Mesothelial cell of epicardium (in vitro differentiated cells): ENCODE data around the gene REP15. TPM values are rescaled to one million over a fixed set of nuclear protein-coding genes. Genes with fewer than 3 reads are reported as not detected.
"Not testable (repeated sequence)": the region's sequence is repeated elsewhere in the genome, so short reads cannot be mapped to it uniquely, and the experiment has no call there.

ENCODE experiments used
- DNase-seq, 2 experiments: peaks; one replicate each; pipeline ENCODE4 v3.0.0; 2021; ENCODE audit warnings: low spot score in 2 of 2; ENCODE audit not compliant: unreplicated experiment in 2 of 2
- H3K27ac Mint-ChIP-seq: 2 replicates; pipeline ENCODE4 v1.8.0; 2021; ENCODE audit warnings: mixed read lengths
- H3K27me3 Mint-ChIP-seq: 2 replicates; pipeline ENCODE4 v1.8.0; 2021; ENCODE audit warnings: low read depth, mixed read lengths
- H3K36me3 Mint-ChIP-seq: 2 replicates; pipeline ENCODE4 v1.8.0; 2021; ENCODE audit warnings: mixed read lengths
- H3K4me1 Mint-ChIP-seq: 2 replicates; pipeline ENCODE4 v1.8.0; 2021; ENCODE audit warnings: mixed read lengths
- H3K4me3 Mint-ChIP-seq: 2 replicates; pipeline ENCODE4 v1.8.0; 2021; ENCODE audit warnings: mild to moderate bottlenecking, moderate library complexity, mixed read lengths
- H3K9me3 Mint-ChIP-seq: 2 replicates; pipeline ENCODE4 v1.8.0; 2021; ENCODE audit warnings: mixed read lengths
- CTCF ChIP-seq: fragments of 200-600 bp; sonication (generic); IDR thresholded peaks from one replicate; pipeline ENCODE4 v1.5.0; 2021; ENCODE audit warnings: antibody characterized with exemption; ENCODE audit not compliant: unreplicated experiment
- total RNA-seq: library from RNA; stranded (reverse); gene quantifications from 3 replicates; pipeline ENCODE4 v1.2.1, GENCODE V29; 2021

REP15 gene
- total RNA-seq, 1 donor from 2014 or later = 2.4 TPM

DNA sequence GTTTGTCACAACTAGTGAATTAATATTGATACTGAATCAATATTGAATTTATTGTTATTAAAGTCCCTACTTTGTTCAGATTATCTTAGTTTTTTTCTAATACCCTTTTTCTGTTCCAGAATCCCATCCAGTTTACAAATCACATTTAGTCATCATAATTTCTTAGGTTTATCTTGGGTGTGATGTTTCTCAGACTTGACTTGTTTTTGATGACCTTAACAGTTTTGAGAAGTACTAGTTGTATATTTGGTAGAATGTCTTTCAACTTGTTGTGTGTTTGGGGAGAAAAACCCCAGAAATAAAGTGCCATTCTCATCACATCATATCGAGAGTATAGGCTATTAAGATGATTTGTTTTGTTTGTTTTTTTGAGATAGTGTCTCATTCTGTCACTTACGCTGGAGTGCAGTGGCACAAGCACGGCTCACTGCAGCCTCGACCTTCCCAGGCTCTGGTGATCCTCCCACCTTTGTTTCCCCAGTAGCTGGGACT is 33.9 kb downstream of the REP15 start:
- Mint-ChIP-seq H3K4me1 (peaks cover 8% of the 10 kb centered on the region), H3K36me3 (peaks cover 18% of the 10 kb centered on the region), H3K4me3 (no peak overlapping the region), H3K27me3 (no peaks in the 10 kb centered on the region), H3K27ac (no peak overlapping the region), H3K9me3 (no peaks in the 10 kb centered on the region)
- no peak for TF ChIP-seq CTCF
- no peak for DNase-seq

- no peak overlapping the region for H3K27ac Mint-ChIP-seq
- peaks cover 8% of the 10 kb centered on the region for H3K4me1 Mint-ChIP-seq
- H3K27me3 Mint-ChIP-seq = no peaks in the 10 kb centered on the region
- H3K36me3 Mint-ChIP-seq = peaks cover 16% of the 10 kb centered on the region
- DNase-seq = no peak
- H3K9me3 Mint-ChIP-seq = no peaks in the 10 kb centered on the region
- TF ChIP-seq CTCF = no peak
- no peak overlapping the region for H3K4me3 Mint-ChIP-seq
These were observed 36.0 kb downstream of the REP15 start for GRCh38 chr12:27732281-27732680.

- H3K27ac Mint-ChIP-seq = no peak overlapping the region
- peak; percentile 78 for TF ChIP-seq CTCF
- peaks cover 20% of the 10 kb centered on the region for H3K36me3 Mint-ChIP-seq
- H3K27me3 Mint-ChIP-seq = no peaks in the 10 kb centered on the region
- H3K4me1 Mint-ChIP-seq = peaks cover 8% of the 10 kb centered on the region
- H3K4me3 Mint-ChIP-seq = no peak overlapping the region
- DNase-seq = peak in 1 of 2 experiments; percentile 42
- H3K9me3 Mint-ChIP-seq = no peaks in the 10 kb centered on the region
These were observed 36.9 kb downstream of the REP15 start for GRCh38 chr12:27733052-27733656.

DNA sequence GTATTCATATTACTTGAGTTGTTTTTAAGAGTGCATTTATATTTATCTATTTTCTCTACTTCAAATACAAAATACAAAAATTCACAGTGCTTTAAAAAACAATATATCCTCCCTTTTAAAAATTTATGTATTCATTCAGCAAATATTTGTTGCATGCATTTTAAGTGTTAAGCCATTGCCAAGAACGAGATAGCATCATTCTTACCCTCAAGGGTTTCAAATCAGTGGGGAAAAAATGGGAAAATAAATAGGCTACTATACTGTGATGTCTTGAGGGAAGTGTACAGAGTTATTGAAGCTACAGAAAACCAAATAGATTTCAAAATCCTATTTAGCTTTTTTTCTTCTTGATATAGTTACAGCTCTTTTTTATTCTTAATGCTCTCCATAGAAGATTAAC is 37.5 kb downstream of the REP15 start:
- H3K27me3 Mint-ChIP-seq = no peaks in the 10 kb centered on the region
- no peak overlapping the region for H3K27ac Mint-ChIP-seq
- H3K9me3 Mint-ChIP-seq = no peaks in the 10 kb centered on the region
- DNase-seq = no peak
- H3K4me1 Mint-ChIP-seq = peaks cover 2% of the 10 kb centered on the region
- peaks cover 20% of the 10 kb centered on the region for H3K36me3 Mint-ChIP-seq
- no peak for TF ChIP-seq CTCF
- H3K4me3 Mint-ChIP-seq = no peak overlapping the region

DNA sequence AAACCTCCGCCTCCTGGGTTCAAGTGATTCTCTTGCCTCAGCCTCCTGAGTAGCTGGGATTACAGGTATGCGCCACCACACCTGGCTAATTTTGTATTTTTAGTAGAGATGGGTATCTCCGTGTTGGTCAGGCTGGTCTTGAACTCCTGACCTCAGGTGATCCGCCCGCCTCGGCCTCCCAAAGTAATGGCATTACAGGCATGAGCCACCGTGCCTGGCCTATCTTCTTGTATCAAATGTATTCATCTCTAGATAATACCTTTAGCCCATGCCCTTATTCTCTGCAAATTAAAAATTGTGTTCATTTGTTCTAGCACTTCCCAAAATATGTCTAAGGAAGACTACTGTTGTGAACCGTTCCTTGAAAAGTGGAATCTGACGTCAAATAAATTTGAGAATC is 38.1 kb downstream of the REP15 start:
- H3K36me3 Mint-ChIP-seq = peaks cover 20% of the 10 kb centered on the region
- not testable (repeated sequence) for H3K4me3 Mint-ChIP-seq, H3K27me3 Mint-ChIP-seq, H3K4me1 Mint-ChIP-seq, H3K9me3 Mint-ChIP-seq, H3K27ac Mint-ChIP-seq, DNase-seq

DNA sequence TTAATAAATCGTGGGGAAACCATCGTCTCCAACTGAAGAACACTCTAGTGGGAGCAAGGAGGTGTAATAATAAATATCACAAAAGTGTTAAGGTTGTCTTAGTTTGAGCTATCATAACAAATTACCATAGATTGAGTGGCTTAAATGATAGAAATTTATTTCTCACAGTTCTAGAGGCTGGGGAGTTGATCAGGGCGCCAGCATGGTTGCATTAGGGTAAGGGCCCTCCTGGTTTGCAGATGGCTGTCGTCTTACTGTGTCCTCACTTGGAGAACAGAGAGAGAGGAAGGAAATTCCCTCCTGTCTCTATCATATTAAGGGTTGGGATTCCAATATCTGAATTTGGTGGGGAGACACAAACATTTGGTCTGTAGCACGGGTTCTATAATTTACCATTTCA is 47.4 kb downstream of the REP15 start:
- Mint-ChIP-seq H3K27ac (no peak overlapping the region), H3K27me3 (no peaks in the 10 kb centered on the region), H3K4me3 (no peak overlapping the region), H3K4me1 (no peaks in the 10 kb centered on the region), H3K9me3 (no peaks in the 10 kb centered on the region), H3K36me3 (peaks cover 40% of the 10 kb centered on the region)
- TF ChIP-seq CTCF = no peak
- no peak for DNase-seq

DNA sequence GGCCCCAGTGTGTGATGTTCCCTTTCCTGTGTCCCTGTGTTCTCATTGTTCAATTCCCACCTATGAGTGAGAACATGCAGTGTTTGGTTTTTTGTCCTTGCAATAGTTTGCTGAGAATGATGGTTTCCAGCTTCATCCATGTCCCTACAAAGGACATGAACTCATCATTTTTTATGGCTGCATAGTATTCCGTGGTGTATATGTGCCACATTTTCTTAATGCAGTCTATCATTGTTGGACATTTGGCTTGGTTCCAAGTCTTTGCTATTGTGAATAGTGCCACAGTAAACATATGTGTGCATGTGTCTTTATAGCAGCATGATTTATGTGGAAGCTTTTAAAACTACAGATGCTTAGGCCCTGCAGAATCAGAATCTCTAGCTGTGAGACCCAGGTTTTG is 49.5 kb downstream of the REP15 start:
- not testable (repeated sequence) for H3K4me1 Mint-ChIP-seq, H3K9me3 Mint-ChIP-seq, H3K27ac Mint-ChIP-seq, DNase-seq, H3K4me3 Mint-ChIP-seq, H3K27me3 Mint-ChIP-seq
- peaks cover 32% of the 10 kb centered on the region for H3K36me3 Mint-ChIP-seq
